Measurements from ENCODE around the gene WDR90.

DNA sequence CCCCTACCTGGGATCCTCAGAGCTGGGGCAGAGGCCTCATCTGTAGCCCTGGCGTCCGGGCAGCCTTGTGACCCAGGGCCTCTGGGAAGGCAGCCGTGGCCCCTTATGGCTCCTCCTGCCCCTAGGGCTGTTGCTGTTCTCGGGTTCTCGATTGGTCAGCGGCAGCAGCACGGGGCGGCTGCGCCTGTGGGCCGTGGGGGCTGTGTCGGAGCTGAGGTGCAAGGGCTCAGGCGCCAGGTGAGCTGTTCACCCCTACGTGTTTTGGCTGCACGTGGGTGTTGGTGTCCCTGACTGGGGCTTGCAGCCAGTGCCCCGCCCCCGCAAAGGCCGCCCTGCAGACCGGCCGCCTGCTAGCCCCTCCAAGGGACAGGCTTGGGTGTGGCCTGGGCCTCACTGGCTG, 12.9 kb downstream of the WDR90 start:
- TF ChIP-seq ATAD3A (CRISPR knock-in tag; IDR thresholded peaks at IDR 0.05) (no peak), MYC (CRISPR knock-in tag; IDR thresholded peaks at IDR 0.05; ENCODE audit: borderline replicate concordance) (no peak), EED (CRISPR knock-in tag; IDR thresholded peaks at IDR 0.05) (no peak)
